ENCODE data around the gene RIMBP2. TPM values are rescaled to one million over a fixed set of nuclear protein-coding genes. Genes with fewer than 3 reads are reported as not detected.

The RIMBP2 gene
- total RNA-seq, 1 donor from 2014 or later: 2.3 TPM

DNA sequence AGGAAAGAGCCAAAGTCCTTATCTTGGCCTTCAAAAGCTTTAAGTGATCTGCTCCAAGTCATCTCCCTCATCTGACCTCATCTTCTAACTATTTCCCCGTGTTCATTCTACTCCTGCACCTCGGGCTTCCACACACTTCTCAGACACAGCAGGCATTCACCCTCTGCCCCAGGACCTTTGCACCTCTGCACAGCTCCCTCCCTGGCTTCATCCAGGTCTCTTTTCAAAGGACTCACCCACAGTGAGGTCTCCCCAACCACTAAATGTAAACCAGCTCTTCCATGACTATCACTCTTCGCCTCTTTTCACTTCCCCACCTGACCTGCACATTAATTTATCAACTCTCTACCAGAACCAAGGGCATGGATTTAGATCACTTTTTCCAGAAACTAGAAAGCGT is 216.6 kb downstream of the RIMBP2 start:
- no peak for ATAC-seq

DNA sequence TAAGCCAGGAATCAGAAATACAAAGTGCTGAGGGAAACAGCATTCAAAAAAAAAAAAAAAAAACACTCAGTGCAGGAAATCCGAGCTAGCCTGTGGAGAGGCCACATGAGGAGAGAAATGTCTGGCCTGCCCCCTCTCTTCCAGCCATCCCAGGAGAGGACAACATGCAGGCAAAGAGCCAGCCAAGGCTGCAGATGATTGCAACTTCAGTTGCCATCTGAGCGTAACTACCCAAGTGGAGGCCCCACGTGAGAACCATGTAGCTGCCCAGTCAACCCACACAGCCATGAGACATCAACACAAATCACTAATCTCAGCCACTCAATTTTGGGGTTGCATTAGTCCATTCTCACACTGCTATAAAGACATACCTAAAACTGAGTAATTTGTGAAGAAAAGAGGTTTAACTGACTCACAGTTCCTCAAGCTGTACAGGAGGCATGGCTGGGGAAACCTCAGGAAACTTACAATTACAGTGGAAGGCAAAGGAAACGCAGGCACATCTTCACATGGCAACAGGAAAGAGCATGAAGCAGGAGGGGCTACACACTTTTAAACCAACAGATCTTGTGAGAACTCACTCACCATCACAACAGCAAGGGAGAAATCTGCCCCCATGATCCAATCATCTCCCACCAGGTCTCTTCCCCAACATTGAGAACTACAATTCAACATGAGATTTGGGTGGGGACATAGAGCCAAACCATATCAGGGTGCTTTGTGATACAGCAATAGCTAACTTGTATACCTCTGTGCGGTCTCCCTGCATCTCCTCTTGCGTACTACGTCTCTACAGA is 217.3 kb downstream of the RIMBP2 start:
- no peak for ATAC-seq

DNA sequence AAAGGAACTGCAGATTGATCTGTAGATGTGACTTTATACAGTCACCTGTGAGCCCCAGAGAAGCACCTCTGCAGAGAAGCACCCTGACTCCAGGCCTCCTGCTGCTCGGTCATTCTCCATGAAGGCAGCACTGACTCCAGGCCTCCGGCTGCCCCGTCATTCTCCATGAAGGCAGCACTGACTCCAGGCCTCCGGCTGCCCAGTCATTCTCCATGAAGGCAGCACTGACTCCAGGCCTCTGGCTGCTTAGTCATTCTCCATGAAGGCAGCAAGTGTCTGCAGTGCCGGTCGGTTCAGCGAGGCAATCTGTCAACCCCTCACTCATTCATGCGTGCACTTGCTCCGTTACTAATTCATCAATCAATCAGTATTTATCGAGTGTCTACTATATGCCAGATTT is 218.1 kb downstream of the RIMBP2 start:
- no peak for ATAC-seq

DNA sequence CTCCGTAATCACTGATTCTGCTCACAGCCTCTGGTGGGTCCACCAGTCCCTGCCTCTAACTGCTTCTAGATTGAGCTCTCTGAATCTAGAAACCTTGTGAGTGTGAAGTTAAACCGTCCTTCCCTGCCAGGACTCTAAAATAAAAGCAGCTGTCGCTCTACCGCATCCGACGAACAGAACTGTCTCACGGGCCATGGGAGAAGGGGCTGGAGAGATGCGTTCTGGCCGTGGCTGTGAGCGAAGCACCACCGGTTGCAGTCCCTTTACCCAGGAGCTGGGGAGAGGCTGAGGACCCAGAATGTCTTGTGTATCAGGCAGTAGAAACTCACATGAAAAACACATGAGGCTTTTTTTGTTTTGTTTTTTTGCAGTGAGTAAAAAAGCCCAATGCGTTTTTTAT is 218.8 kb downstream of the RIMBP2 start:
- ATAC-seq: no peak

DNA sequence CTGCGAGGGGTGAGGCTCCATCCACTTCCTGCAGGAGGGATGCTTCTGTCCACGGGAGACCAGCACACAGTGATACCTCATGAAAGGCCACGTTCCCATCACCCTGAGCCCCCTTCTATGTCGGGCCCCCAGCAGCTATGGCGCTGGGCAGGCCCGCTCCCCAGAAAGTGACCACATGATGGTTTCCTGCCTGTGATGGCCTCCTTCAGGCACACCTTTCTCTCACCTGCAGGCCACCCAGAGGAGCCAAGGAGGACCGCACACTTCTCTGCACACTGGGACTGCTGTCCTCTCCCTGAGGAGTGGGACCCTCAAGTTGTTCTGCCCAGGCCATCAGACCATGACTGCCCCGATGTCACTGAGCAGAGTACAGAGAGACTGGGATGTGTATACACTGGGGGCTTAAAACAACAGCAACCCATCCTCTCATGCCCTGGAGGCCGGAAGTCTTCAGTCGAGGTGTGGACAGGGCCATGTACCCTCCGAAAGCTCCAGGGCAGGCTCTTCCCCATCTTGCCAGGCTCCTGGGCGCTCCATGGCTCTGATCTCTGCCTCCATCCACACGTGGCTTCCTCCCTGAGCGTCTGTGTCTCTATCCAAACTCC is 219.5 kb downstream of the RIMBP2 start:
- peak; percentile 20 for ATAC-seq

DNA sequence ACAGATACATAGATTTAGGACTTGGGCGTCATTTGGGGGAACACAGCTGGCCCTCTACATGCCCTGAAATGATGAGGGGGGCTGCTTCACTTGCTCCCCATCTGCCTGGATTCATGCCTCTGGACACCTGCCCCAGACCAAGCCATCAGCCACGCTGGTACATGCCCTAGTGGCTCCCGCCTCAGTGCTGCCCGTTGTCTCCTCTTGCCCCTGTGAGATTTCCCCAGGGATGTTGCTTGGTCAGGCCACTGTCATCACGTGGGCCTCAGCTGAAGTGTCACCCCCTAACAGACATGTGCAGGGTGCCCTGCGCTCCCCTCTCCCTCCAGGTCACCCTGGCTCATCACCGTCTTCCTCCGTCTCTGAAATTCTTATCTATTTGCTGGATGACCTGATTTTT is 220.9 kb downstream of the RIMBP2 start:
- no peak for ATAC-seq

DNA sequence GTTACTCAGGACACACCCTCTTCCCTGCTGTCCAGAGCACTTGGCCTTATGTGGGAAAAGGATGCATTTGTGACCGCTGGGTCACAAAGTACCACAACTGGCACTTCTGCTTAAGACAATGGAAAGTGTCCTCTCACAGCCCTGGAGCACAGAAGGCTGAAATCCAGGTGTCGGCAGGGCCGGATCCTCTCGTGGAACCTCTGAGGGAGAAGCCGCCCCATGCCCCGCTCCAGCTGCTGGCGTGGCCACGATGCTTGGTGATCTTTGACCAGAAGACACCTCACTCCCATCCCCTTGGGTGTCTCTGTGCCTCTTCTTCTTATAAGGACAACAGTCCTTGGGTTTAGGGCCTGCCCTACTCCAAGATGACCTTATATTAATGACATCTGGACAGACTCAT is 221.4 kb downstream of the RIMBP2 start:
- no peak for ATAC-seq

DNA sequence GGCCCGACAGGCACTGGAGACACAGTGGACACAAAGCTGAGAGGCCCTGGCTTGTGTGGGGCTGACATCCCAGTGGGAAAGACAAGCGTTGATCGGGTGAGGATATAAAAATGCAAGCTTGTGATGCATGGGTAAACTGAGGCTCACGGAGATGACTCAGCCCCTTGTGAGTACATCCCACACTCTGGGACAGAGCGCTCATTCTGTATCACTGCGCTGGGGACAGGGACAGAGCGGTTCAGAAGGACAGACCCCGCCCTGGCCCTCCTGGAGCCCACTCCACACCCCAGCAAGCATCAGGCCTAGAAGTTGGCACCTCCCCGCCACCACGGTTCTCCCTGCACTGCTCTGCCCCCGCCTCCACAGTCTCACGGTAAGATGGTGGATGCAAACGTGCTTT is 222.1 kb downstream of the RIMBP2 start:
- no peak for ATAC-seq

DNA sequence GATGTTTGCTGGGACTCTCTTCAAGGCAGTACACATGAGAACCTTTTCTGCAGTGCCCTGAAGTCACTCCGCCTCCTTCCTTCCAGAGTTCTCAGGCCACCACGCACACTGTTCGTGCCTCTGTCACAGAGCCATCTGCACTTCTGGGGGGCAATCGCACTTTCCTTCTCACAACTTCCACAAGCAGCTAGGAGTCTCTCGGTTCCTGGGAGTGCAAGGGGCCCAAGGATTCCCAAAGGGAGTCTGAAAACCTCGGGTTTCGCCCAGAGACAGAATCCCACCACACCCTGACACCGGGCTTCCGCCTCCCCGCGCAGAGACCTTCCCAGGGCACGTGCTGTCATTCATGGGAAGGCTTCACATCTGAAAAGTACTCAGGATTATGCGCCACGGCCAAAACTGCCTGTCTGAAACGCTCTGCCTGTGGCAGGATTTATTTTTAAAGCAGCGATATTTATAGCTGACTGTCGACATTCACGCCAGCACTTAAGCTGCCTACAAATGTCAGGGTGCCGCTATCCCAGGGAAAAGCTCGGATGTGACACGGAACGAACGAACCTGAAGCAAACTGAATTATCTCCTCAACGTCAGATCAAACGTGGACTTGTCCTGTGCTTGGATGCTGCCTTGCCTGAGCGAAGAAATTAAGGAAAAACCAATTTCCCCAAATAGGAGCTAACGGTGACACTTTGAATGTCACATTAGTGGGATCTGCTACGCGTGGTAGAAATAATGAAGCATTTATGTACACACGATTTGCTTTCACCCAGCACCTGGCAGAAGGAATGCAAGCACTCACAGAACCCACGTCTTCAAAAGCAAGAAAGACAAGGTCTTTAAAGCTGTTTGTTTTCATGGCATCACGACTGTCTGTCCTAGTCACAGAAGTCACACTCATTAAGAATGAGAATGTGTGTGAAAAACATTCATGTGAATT is 224.4 kb downstream of the RIMBP2 start:
- ATAC-seq: no peak

DNA sequence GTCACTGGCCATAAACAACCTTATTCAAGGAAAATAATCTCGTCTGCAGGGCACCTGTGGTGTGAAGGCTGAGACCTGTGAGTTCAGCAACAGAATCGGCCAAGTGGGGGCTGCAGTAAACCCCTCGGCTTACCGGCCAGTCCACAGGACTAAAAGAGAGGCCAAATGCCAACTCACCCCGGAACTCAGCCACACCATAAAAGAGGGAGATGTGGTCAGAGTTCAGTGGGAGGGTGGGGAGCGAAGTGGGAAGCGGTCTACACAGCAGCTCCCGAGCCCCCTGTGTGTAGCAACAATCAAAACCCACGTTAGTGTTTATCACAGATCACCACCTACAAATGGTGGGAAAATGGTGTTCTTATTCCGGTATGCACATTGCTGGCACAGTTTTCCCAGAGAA is 225.4 kb downstream of the RIMBP2 start:
- ATAC-seq: no peak

DNA sequence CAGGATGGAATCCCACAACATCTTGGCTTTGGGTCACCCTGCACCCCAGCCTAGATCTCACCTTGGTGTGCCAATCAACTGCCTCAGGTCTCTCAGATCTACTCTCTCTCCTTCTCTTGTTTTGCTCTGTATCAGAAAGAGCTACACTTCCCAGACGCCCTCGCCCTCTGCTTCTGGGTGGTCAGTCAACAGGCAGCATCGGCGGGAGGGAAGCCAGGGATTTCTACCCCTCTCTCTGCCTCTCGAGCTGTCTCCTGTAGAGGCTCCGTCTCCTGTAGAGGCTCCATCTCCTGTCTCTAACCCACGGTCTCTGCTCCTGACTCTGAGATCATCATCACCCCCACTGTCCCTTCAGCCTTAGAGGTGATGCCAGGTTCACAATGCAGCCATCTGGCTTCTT is 226.8 kb downstream of the RIMBP2 start:
- no peak for ATAC-seq

DNA sequence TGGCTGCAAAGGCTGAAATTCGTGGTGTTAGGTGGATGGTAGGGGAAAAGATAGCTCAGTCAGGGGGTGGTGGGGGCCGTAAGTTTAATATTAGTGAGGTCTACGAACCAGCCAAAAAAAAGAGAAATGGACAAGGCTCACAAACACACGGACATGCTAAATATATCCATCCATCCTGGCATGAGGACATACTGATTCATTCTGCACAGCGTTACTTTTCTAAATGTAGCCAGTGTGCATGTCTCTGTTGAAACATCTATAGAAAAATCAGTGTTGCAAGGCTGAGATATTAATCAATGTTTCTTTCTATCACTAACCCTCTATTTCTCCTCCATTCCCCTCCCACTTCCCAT is 227.8 kb downstream of the RIMBP2 start:
- ATAC-seq: no peak

DNA sequence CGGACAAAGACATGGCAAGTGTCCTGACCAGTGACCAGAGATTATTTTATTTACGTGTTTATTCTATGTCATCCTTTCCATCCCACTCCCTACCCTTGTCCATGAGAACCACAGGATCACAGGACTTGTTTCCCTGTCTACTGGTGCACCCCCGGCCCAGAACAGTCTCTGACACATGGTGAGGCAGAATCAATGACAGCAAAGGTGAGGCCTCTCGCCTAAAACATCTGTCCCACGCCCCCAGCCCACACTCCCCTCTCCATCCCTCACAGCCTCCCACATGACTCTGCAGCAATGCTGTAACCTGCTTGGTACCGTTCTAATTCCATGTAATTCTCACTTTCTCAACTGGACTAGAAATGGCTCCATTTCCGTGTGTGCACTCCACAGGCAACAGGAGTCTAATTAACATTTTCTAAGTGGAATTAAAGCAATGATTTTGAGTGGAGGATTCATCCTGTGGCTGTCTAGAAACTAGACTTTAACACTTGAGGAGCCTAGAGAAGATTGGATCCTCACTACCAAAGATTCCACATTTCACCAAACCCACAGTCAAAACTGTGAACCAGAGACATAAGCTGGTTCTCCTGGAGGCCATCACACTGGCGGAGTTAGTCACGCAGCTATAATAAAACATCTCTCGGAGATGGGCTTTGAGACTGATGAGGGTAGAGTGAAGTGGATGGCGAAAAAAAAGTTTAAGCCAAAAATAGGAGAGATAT is 228.3 kb downstream of the RIMBP2 start:
- no peak for ATAC-seq

DNA sequence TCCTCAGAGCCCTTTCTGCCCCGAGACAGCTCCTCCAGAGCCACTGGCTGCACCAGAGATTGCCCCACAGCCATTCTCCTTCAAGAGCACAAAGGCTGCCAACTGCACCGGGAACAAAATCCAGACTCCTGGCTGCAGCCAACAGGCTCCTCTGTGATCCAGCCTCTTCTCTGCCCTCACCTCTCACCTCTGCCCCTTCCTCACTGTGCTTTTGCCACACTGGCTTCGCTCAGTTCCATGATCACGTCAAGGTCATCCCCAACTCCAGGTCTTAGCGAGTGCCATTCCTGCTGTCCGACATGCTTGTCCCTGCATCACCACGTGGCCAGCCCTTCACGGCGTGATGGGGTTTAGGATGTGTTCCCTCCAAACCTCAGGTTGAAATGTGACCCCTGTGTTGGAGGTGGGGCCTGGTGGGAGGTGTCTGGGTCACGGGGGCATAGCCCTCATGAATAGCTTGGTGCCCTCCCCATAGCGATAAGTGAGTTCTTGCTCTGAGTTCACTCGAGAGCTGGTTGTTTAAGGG is 229.1 kb downstream of the RIMBP2 start:
- ATAC-seq: no peak

DNA sequence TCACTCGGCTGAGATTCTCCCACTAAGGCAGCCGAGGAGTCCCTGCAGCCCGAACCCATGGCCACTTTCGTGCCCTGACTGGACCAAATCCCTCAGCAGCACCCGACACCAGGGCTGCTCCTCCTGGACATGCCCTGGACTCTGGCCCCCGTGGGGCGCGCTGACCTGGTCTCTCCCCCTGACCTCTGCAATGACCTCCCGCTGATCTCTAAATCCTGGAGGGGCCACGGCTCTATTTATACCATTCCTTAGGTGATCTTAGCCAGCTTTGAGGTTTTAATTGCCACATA is 230.0 kb downstream of the RIMBP2 start:
- ATAC-seq: no peak

DNA sequence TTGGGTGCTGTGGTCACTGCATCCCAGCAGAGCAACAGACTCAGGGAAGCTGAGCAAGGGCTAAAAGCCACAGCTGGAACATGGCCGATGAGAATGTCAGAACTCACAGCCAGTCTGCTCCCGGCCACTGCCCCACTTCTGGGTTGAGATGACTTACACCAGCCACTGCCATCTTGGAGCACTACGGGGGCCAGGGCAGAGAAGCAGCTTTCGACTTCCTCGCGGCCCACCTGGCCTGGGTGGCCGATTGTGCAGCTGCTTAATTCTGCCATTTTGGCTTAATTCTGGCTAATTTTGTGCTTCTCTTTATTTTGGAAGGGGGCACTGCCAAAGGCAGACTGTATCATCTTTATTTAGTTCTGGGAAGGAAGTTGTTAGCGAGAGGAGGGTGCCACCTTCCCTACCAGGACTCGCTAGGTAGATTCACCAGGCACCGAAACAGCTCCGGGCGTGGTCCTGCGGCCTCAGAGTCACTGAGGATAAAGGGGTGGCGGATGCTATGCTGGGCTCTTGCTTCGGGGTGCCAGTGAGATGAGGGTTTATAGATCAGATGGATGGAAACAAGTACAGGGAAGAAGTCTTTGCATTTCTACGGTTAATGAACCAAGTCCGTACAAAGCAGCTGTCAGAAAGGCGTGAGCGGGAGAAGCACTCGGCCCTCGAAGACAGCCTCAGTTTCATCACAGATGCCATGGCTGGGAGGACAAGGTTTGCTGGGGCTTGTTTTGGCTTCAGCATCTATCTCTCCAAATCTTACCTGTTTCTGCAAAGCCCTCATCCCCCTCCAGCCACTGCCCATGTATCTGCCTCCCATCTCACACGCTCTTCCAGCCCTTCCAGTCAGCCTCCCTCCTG is 230.6 kb downstream of the RIMBP2 start:
- ATAC-seq: no peak

DNA sequence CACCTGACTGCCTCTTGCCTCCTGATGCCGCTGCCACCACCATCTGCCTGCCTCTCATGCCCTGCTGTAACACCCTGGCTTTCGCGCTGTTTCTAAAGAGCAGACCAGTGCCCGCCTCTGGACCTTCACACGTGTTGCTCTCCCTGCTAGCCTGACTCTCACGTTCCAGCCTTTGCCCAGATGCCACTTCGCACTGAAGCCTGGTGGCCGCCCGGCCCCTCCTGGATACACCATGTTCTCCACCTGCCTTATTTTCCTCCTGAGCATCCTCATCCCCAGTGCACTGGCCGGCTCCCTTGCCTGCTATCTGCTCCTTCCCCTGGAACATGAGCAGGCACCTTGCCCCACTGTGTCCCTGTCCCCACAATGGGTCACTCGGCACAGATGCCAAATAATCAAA is 231.9 kb downstream of the RIMBP2 start:
- ATAC-seq: no peak

DNA sequence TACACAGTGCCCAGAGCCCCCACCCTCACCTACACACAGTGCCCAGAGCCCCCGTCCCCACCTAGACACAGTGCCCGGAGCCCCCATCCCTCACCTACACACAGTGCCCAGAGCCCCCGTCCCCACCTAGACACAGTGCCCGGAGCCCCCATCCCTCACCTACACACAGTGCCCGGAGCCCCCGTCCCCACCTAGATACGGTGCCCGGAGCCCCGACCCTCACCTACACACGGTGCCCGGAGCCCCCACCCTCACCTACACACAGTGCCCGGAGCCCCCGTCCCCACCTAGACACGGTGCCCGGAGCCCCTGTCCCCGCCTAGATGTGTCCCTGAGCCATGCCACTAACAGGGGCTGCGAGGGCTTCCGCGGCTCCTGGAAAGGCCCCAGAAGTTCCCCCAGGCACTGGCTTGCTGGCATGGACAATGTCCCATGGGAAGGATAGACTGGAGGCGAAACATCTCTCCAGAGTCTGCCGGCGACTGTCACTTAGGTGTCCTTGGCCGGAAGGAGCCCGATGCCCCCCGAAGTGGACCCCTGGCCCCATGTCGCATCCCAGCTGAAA is 232.4 kb downstream of the RIMBP2 start:
- no peak for ATAC-seq

DNA sequence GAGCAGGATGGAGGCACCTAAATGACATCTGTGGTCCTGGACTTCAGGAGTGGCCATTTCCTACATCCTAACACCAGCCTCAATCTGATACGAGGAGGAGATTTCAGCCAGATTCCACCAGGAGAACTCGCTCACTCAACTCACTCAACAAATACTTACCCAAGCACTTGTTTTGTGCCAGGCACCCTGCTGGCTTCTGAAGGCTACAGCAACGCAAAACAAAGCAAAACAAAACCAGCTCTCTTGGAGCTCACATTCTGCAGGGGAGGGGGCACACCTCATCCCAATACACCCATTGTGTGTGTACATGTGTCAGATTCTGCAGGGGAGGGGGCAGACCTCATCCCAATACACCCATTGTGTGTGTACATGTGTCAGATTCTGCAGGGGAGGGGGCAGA is 233.7 kb downstream of the RIMBP2 start:
- ATAC-seq: no peak

DNA sequence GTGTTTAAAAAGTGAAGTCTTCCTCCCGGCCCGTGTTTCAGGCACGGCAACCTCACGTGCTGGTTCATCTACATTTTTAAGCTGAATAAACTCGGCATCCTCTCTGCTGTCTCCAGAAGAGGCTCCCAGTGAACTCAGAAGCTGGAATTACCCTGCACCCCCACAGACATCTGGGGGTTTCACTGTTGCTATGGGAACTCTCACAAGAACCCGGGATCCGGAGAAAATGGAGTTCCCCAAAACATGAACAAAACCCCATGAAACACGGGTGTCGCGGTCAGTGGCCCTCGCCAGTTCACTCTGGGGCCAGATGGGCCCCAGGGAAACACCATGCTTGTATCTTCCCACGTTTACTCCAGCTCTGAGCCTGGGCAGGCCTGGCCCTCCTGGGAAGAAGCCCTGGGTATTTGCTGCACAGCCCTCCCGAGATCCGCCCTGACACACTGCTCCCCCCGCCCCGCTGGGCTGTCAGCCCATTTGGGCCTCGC is 234.7 kb downstream of the RIMBP2 start:
- no peak for ATAC-seq

DNA sequence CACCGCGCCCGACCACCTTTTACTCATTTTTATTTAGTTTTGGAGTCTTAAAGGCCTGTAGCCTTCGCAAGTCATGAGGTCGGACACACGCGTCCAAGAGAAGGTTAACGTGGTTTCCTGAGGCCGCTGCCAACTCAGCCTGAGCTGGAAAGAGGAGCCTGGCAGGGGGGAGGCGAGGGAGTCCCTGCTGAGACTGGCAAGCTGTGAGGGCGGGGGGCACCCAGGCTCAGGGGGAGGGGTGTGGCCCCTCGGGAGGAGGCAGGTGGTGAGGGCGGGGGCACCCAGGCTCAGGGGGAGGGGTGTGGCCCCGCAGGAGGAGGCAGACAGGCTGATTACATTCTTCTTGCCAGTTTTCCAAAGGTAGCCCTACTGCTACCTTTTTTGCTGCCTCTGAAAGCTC is 235.2 kb downstream of the RIMBP2 start:
- no peak for ATAC-seq

All from esophagus mucosa (tissue), 1 donor.